Stimulated activated CD4-positive, alpha-beta T cell treated with anti-CD3 and anti-CD28 coated beads, Interleukin-1b, Interleukin-23, amount 100 ng/mL, for 24 hours (primary cell): Measurements from ENCODE around the gene INPP5A.
"Not testable (repeated sequence)": the region's sequence is repeated elsewhere in the genome, so short reads cannot be mapped to it uniquely, and the experiment has no call there.

Experiments used
- DNase-seq, 4 experiments: peaks; one replicate each; pipeline ENCODE4 v3.0.0-alpha.2; 2020; ENCODE audit warnings: low read depth in 4 of 4, low spot score in 1 of 4

The INPP5A gene

GRCh38 chr10:132593389-132593788 lies 55.8 kb downstream of the INPP5A start:
- DNase-seq, result no peak

- DNase-seq, result no peak
Observed at GRCh38 chr10:132593900-132594876, 56.6 kb downstream of the INPP5A start.

GRCh38 chr10:132595021-132595420 lies 57.4 kb downstream of the INPP5A start:
- no peak for DNase-seq

DNA sequence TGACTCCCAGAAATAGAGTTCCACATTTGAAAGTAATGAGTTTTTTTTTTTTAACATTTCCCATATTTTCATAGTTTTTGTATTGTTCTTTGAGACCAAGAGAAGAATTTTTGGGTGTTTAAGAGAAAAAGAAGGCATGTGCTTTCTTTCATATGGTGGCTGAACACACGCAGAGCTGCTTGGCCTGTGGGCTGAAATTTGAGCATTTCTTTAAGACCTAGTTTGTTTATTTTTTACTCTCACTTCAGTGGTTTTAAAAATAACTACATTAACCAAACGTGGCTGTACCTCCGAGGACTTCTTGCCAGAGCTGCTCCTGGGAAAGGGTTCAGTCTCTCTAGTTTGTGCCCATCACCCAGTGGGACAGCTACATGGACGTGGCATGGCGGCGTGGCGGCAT lies 58.3 kb downstream of the INPP5A start:
- no peak for DNase-seq

DNA sequence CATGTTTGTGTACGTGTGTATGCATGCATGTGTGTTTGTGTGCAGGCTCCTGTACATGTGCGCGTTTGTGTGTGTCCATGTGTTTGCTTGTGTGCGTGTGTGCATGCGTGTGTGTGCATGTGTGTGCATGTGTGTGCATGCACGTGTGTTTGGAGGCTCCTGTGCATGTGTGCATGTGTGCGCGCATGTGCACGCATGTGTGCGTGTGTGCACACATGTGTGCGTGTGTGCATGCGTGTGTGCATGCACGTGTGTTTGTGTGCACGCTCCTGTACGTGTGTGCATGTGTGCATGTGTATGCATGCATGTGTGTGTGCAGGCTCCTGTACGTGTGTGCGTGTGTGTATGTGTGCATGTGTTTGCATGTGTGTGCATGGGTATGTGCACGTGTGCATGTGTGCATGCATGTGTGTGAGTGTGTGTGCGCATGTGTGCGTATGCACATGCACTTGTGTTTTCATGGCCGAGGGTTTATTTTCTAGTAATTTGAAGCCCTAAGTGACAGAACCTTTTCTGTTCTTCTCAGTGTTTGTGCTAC lies 59.2 kb downstream of the INPP5A start:
- DNase-seq, result no peak

DNA sequence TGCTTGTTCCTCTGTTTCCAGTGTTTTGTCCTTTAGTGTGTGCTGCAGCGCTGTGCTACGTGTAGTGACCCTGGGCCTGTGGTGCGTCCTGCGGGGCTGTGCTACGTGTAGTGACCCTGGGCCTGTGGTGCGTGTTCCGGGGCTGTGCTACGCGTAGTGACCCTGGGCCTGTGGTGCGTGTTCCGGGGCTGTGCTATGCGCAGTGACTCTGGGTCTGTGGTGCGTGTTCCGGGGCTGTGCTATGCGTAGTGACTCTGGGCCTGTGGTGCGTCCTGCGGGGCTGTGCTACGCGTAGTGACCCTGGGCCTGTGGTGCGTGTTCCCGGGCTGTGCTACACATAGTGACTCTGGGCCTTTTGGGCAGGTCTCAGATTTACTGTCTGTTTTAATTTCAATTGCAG lies 60.1 kb downstream of the INPP5A start:
- DNase-seq, result no peak

DNA sequence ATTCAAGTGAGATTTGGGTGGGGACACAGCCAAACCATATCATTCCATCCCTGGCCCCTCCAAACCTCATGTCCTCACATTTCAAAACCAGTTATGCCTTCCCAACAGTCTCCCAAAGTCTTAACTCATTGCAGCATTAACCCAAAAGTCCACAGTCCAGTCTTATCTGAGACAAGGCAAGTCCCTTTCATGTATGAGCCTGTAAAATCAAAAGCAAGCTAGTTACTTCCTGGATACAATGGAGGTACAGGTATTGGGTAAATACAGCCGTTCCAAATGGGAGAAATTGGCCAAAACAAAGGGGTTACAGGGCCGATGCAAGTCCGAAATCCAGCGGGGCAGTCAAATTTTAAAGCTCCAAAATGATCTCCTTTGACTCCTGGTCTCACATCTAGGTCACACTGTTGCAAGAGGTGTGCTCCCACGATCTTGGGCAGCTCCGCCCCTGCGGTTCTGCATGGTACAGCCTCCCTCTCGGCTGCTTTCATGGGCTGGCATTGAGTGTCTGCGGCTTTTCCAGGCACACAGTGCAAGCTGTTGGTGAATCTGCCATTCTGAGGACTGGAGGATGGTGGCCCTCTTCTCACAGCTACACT lies 61.5 kb downstream of the INPP5A start:
- not testable (repeated sequence) for DNase-seq

- no peak for DNase-seq
Observed at GRCh38 chr10:132599732-132600131, 62.1 kb downstream of the INPP5A start.

DNA sequence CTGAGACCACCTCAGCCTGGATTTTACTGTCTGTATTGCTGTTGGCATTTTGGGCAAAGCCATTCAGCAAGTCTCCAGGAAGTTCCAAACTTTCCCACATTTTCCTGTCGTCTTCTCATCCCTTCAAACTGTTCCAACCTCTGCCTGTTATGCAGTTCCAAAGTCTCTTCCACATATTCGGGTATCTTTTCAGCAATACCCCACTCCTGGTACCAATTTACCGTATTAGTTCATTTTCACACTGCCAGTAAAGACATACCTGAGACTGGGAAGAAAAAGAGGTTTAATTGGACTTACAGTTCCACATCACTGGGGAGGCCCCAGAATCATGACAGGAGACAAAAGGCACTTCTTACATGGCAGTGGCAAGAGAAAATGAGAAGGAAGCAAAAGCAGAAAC lies 62.8 kb downstream of the INPP5A start:
- no peak for DNase-seq

DNA sequence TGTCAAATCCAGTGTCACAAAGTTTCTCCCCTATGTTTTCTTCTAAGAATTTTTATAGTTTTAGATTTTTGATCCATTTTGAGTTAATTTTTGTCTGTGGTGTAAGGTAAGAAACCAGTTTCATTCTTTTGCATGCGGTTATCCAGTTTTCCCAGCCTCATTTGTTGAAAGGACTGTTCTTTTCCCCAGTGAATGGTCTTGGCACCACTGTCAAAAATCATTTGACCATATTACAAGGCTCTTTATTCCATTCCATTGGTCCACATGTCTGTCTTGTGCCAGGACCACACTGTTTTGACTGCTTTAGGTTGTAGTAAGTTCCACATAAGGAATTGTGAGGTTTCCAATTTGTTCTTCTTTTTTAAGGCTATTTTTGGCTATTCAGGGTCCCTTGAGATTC lies 64.0 kb downstream of the INPP5A start:
- no peak for DNase-seq

- no peak for DNase-seq
Observed at GRCh38 chr10:132602614-132603013, 65.0 kb downstream of the INPP5A start.

GRCh38 chr10:132603851-132604533 lies 66.4 kb downstream of the INPP5A start:
- no peak for DNase-seq

- no peak for DNase-seq
Observed at GRCh38 chr10:132604686-132605085, 67.1 kb downstream of the INPP5A start.

DNA sequence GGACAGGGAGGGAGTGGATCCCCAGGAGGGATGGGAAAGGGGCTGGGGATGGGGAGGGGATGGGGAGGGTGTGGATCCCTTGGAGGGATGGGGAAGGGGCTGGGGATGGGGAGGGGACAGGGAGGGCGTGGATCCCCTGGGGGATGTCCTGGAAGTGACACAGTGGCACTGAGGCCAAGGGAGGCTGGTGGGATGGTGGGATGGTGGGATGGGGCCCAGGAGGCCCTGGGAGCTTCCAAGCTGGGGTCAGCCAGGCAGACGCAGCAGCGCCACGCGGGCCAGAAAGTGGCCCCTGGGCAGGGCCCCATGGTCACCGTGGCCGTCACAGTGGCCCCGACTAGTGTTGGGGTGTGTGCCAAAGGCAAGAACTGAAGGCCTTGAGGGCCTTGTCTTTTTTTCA lies 67.8 kb downstream of the INPP5A start:
- DNase-seq, result no peak

GRCh38 chr10:132606031-132606491 lies 68.5 kb downstream of the INPP5A start:
- no peak for DNase-seq

- DNase-seq, result no peak
Observed at GRCh38 chr10:132606536-132607316, 69.1 kb downstream of the INPP5A start.

DNA sequence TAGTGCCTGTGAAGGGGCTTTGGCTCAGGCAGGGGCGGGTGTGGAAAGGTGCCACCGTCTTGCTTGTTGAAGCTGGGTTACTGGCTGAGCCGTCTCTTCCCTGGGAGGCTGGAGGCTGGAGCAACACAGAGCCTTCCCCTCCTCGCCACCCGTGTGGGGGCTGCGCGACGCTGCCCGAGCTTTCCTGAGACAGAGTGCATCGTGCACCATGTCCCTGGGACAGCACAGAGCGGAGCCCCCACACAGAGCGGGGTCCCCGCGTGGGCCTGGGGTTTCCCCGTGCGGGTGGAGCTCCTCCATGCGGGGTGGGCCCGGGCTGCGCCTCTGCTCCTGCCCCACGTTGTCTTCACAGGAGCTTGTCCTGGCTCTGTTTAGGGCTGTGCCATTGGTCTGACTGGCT lies 69.9 kb downstream of the INPP5A start:
- no peak for DNase-seq

DNA sequence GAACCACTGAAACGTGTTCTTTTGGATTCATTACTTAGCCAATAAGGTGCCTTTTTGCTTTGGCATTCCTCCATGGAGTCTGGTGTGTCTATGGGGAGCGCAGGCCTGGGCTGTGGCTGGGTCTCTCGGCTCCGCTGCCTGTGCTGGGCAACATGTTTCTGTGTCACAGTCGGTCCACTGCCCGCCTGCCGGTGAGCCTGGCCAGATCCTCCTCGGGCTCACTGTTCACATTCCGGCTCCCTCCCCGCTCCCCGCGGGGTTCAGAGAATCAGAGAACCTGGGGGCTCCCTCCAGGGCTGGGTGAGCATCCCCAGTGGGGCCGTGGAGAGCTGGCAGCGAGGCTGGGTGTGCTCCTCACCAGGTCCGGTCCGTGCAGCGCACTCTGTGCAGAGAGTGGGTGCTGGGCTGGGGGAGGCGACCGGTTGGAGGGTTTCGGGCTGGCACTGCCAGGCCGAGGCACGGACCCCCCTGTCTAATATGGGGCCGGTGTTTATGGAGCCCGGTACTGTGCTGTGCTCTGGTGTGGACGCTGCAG lies 70.4 kb downstream of the INPP5A start:
- no peak for DNase-seq

- DNase-seq, result no peak
Observed at GRCh38 chr10:132608511-132609195, 71.1 kb downstream of the INPP5A start.

GRCh38 chr10:132609211-132609610 lies 71.6 kb downstream of the INPP5A start:
- no peak for DNase-seq
